ES-I3 (cell line): ENCODE data around the gene MYMK.
"Not testable (repeated sequence)": the region's sequence is repeated elsewhere in the genome, so short reads cannot be mapped to it uniquely, and the experiment has no call there.

ENCODE experiments used
- H3K36me3 ChIP-seq: 2 replicates; pipeline ENCODE4 v1.6.1; 2013; ENCODE audit warnings: mild to moderate bottlenecking, low read length, control low read depth, moderate library complexity; ENCODE audit not compliant: insufficient read depth
- H3K4me1 ChIP-seq: 2 replicates; pipeline ENCODE4 v1.6.1; 2013; ENCODE audit warnings: mild to moderate bottlenecking, control low read depth, low read length; ENCODE audit not compliant: insufficient read depth
- H3K9ac ChIP-seq: 2 replicates; pipeline ENCODE4 v1.6.1; 2013; ENCODE audit warnings: low read depth, mild to moderate bottlenecking, low read length, moderate library complexity
- H3K9me3 ChIP-seq: 2 replicates; pipeline ENCODE4 v1.6.1; 2013; ENCODE audit warnings: mild to moderate bottlenecking, low read length, moderate library complexity; ENCODE audit not compliant: control insufficient read depth, insufficient read depth

MYMK gene

DNA sequence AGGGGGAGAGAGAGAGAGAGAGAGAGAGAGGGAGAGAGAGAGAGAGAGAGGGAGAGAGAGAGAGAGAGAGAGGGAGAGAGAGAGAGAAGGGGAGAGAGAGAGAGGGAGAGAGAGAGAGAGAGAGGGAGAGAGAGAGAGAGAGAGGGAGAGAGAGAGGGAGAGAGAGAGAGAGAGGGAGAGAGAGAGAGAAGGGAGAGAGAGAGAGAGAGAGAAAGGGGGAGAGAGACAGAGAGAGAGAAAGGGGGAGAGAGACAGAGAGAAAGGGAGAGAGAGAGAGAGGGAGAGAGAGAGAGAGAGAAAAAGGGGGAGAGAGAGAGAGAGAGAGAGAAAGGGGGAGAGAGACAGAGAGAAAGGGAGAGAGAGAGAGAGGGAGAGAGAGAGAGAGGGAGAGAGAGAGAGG, 39.1 kb upstream of the MYMK start:
- H3K4me1 ChIP-seq, result peaks cover 15% of the 10 kb centered on the region; the same call in 1 of the 2 replicates
- not testable (repeated sequence) for H3K9ac ChIP-seq, H3K36me3 ChIP-seq, H3K9me3 ChIP-seq

- peaks cover 15% of the 10 kb centered on the region; the same call in 1 of the 2 replicates for H3K4me1 ChIP-seq
- no peak overlapping the region for H3K9ac ChIP-seq
- H3K36me3 ChIP-seq, result no peaks in the 10 kb centered on the region; the same call in 1 of the 2 replicates
- no peaks in the 10 kb centered on the region for H3K9me3 ChIP-seq
Observed at GRCh38 chr9:133563291-133563796, 38.6 kb upstream of the MYMK start.

- H3K9me3 ChIP-seq, result no peaks in the 10 kb centered on the region
- no peaks in the 10 kb centered on the region; the same call in 1 of the 2 replicates for H3K36me3 ChIP-seq
- no peak overlapping the region for H3K9ac ChIP-seq
- H3K4me1 ChIP-seq, result peaks cover 17% of the 10 kb centered on the region; the same call in 1 of the 2 replicates
Observed at GRCh38 chr9:133562611-133563290, 38.0 kb upstream of the MYMK start.

DNA sequence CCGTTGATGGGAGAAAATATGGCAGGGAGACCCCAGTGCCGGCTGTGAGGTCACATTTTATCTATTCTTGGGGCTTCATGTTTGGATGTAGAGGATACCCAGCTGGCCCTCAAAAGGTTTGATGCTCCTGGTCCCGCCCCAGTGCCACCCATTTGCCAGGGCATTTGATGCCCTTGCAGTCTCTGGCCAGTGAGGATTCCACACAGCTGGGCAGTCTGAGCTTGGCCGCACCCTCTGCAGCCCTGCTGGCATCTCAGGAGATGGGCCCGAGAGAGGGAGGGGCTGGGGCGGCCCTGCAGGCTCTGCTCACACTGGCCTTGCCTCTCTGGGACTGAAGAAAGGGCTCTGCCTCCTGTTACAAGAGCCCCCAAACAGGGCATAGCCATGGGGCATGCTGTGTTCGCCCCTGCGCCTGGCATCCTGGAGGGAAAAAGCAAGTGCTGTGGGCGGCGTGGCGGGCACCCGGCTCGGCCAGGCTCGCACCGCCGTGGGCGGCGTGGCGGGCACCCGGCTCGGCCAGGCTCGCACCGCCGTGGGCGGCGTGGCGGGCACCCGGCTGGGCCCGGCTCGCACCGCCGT, 37.3 kb upstream of the MYMK start:
- Histone ChIP-seq H3K36me3 (no peaks in the 10 kb centered on the region; the same call in 1 of the 2 replicates), H3K4me1 (peaks cover 21% of the 10 kb centered on the region; the same call in 1 of the 2 replicates), H3K9ac (no peak overlapping the region), H3K9me3 (no peaks in the 10 kb centered on the region)

DNA sequence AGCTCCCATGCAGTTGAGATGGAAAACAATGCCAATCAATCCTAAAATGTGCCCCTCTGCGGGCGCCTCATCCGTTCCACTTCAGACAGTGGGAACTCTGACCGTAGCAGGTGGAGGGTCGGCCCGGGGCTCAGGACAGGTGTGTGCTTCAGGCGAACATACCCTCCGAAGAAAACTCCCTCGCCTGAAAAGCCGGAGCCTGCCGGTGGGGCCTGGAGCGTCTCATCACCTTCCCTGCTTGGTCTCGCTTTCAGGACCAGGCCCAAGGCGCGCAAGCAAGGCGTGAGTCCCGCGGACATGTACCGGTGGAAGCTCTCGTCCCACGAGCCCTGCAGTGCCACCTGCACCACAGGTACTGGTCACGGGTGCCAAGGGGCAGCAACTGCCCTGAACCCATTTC, 36.2 kb upstream of the MYMK start:
- peaks cover 21% of the 10 kb centered on the region; the same call in 1 of the 2 replicates for H3K4me1 ChIP-seq
- H3K36me3 ChIP-seq, result no peaks in the 10 kb centered on the region; the same call in 1 of the 2 replicates
- H3K9me3 ChIP-seq, result no peaks in the 10 kb centered on the region
- H3K9ac ChIP-seq, result no peak overlapping the region

DNA sequence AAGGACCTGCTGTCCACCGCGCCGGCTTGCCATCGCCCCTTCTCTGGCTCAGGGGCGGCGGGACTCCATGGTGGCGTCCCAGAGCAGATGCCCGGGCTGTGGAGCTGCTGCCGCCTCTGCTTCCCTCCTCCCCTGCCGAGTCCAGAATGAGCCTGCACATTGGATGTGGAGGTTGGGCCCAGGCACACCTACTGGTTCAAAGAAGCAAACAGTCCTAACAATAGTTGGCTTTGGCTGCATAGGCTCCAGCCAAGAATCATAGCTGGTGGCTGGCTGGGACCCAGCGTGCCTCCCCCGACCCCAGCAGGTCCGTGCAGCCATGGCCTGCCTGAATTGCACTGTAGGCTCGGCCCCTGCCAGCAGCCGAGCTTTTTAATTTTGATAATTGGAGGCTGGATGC, 35.6 kb upstream of the MYMK start:
- Histone ChIP-seq H3K9ac (no peak overlapping the region), H3K36me3 (no peaks in the 10 kb centered on the region; the same call in 1 of the 2 replicates), H3K4me1 (peaks cover 21% of the 10 kb centered on the region; the same call in 1 of the 2 replicates)

DNA sequence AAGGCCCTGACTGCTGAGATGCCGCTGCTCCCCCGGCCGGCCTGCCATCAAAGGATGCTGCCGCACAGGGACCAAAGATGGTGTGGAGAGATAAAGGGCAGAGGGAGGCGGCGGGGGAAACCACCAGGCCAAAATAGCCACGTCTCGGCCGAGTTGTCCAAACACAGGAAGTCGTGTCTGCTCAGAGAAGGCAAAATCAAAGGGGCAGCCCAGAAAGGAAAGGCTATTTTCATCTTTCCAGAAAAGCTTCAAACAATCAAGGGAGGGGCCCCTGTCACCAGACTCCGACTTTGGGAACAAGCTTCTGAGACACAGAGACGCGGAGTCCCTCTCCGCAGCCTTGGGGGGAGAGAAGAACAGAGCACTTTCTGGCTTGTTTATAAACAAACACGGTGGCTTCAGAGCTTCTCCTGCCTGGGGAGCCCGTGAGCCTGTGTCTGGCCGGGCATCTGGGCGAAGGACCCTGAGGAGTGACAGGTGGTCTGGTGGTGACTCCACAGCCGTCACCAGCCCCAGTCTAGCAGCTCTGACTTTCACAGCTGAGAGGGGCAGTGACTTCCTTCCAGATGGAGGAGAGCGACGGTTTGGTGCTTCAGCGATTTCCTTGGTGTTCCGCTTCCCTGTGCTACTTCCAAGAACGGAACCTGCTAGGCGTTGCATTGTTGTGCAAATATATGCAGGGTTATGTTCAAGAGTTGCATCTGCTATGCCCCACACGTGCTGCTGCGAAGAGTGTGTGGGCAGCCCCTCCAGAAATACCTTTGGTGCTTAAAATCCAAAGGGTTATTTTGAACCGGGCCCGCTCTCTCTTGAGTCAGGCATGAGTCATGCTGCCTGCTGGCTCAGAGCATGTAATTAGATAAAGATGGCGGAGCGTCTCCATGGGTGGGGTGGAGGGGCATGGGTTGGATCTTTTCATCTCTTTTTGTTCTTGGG, 33.7 kb upstream of the MYMK start:
- no peak overlapping the region for H3K9ac ChIP-seq
- H3K4me1 ChIP-seq, result peaks cover 19% of the 10 kb centered on the region; the same call in 1 of the 2 replicates

More for the DNA sequence above, 35.6 kb upstream of the MYMK start:
- no peaks in the 10 kb centered on the region for H3K9me3 ChIP-seq

DNA sequence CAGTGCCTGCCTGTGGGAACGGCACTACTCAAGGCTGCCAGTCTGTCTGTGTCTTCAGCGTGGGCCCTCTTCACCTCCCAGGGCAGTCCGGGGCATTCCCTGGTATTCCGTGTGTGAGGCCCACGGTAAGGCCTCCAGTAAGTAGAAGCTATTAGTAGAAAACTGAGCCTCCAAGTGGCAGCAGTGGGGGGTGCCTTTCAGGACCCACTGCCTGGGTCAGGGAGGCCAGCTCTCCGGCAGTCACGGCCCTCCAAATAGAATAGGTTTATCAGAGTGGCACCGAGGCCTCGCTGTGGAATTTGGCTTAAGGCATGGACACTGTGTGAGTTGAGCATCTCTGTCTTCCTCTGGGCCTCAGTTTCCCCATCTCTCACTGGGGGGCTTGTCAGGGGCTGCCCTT, 32.8 kb upstream of the MYMK start:
- Histone ChIP-seq H3K9me3 (no peaks in the 10 kb centered on the region), H3K4me1 (peaks cover 17% of the 10 kb centered on the region; the same call in 1 of the 2 replicates), H3K36me3 (no peaks in the 10 kb centered on the region; the same call in 1 of the 2 replicates), H3K9ac (no peak overlapping the region)

More for the DNA sequence above, 33.7 kb upstream of the MYMK start:
- Histone ChIP-seq H3K9me3 (no peaks in the 10 kb centered on the region), H3K36me3 (no peaks in the 10 kb centered on the region; the same call in 1 of the 2 replicates)

- no peaks in the 10 kb centered on the region for H3K9me3 ChIP-seq
- H3K9ac ChIP-seq, result no peak overlapping the region
- H3K36me3 ChIP-seq, result no peaks in the 10 kb centered on the region; the same call in 1 of the 2 replicates
- peaks cover 17% of the 10 kb centered on the region; the same call in 1 of the 2 replicates for H3K4me1 ChIP-seq
Observed at GRCh38 chr9:133556354-133556753, 31.6 kb upstream of the MYMK start.

DNA sequence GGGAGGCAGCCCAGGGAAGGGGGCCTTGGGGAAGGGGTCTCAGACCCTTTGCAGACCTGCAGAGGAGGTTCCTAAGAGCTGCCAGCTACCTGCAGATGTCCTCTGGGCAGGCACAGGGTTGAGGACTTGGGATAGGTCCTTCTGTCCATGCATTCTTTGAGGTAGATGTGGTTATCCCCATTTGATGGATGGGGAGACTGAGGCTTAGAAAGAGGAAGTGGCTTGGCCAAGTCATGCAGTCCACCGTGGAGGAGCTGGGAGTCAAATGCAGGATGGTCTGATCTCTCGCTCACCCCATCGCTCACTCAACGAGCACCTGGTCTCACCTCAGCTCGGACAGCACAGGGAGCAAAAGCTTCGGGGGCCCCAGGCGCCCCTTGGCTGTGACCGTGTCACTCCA, 30.0 kb upstream of the MYMK start:
- Histone ChIP-seq H3K4me1 (peaks cover 17% of the 10 kb centered on the region; the same call in 1 of the 2 replicates), H3K9ac (no peak overlapping the region), H3K9me3 (no peaks in the 10 kb centered on the region), H3K36me3 (no peaks in the 10 kb centered on the region)

- H3K9me3 ChIP-seq, result no peaks in the 10 kb centered on the region
- no peak overlapping the region for H3K9ac ChIP-seq
- peaks cover 17% of the 10 kb centered on the region; the same call in 1 of the 2 replicates for H3K4me1 ChIP-seq
- H3K36me3 ChIP-seq, result no peaks in the 10 kb centered on the region
Observed at GRCh38 chr9:133553973-133554713, 29.4 kb upstream of the MYMK start.

DNA sequence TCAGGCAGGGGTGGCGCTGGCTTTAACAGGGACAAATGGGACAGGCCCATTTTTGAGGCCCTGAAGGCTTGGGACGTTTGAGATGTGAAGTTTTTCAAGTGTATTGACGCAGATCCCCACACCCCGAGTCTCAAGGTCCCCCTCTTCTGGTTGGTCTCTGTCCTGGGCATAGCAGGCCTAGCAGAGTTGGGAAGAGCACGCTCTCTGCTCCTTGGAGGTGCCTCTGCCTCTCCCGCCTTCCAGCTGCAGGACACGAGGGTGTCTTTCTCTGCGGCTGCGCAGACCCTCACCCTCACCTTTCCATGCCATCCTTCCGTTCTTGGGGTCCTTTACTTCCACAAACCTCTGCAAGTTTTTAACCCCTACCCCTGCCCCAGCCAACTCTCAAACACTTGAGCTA, 28.4 kb upstream of the MYMK start:
- H3K4me1 ChIP-seq, result peaks cover 14% of the 10 kb centered on the region; the same call in 1 of the 2 replicates
- H3K9me3 ChIP-seq, result no peaks in the 10 kb centered on the region
- H3K9ac ChIP-seq, result no peak overlapping the region
- H3K36me3 ChIP-seq, result no peaks in the 10 kb centered on the region

- no peaks in the 10 kb centered on the region for H3K9me3 ChIP-seq
- no peak overlapping the region for H3K9ac ChIP-seq
- H3K36me3 ChIP-seq, result no peaks in the 10 kb centered on the region
- H3K4me1 ChIP-seq, result peaks cover 8% of the 10 kb centered on the region; the same call in 1 of the 2 replicates
Observed at GRCh38 chr9:133552236-133552635, 27.5 kb upstream of the MYMK start.
